ENCODE measurements around the gene HOXA5. TPM values are rescaled to one million over a fixed set of nuclear protein-coding genes. Genes with fewer than 3 reads are reported as not detected.

Gene HOXA5
- total and polyA plus RNA-seq, 2 of the 8 experiments (the other 6 are each of a cell fraction or from before 2014, with no cell fraction given), result not detected

- CTCF ChIA-PET (ENCODE audit: partially characterized antibody), result interaction anchor here (0.6 to 4.1 kb wide), 12 partner anchors 11 to 1409 kb away, joined by 3 to 14 read pairs (median 4); partner anchors contain the start of genes HOXA5 and HOXA7
- no peak overlapping the region for H2BK5ac ChIP-seq (ENCODE audit: low read depth, low read length)
- POLR2A ChIA-PET (ENCODE audit: partially characterized antibody), result interaction anchor here (1.0 to 1.2 kb wide), 2 partner anchors 11 kb away, joined by 3 read pairs; no protein-coding TSS in a partner anchor
- peaks cover 0 to 22% (median 8%) of the 10 kb centered on the region in 4 experiments; a peak in 5 of 7 replicates for H3K4me1 ChIP-seq (replicated peaks in 1 of 4; ENCODE audit: control insufficient read depth in 3 of 4, insufficient read depth in 4 of 4, low read length in 3 of 4)
- no peak overlapping the region for H2AK5ac ChIP-seq (ENCODE audit: low read depth, low read length)
- no peak overlapping the region for H3K9ac ChIP-seq (replicated peaks in 1 of 4; ENCODE audit: extremely low read depth in 1 of 4, low read depth in 3 of 4, low read length in 3 of 4)
- H2BK12ac ChIP-seq (ENCODE audit: low read depth, low read length), result no peak overlapping the region
- H3K9me3 ChIP-seq (ENCODE audit: insufficient read depth in 2 of 2, low read depth in 1 of 2, low read length in 1 of 2), result no peaks in the 10 kb centered on the region
- no peak overlapping the region for H2BK120ac ChIP-seq (replicated peaks; ENCODE audit: low read depth, low read length)
- no peak overlapping the region for H2BK15ac ChIP-seq (ENCODE audit: low read length)
- no peak overlapping the region for H4K91ac ChIP-seq (replicated peaks; ENCODE audit: insufficient read length, low read length)
- H3K23me2 ChIP-seq (ENCODE audit: low read depth, low read length), result no peaks in the 10 kb centered on the region
- no peak overlapping the region for H2AFZ ChIP-seq (ENCODE audit: low read length)
- peak overlapping the region in 1 of 4 experiments; percentile 45; a peak in 5 of 8 replicates for H3K4me3 ChIP-seq (ENCODE audit: extremely low read depth in 1 of 4, insufficient read depth in 2 of 4, low read depth in 3 of 4, low read length in 4 of 4)
- H3K56ac ChIP-seq (replicated peaks; ENCODE audit: insufficient read length, low read depth, low read length), result no peak overlapping the region
- peak overlapping the region; percentile 54 to 65 for H3K4me2 ChIP-seq (ENCODE audit: insufficient read depth in 1 of 2, low read depth in 2 of 2, low read length in 2 of 2)
- peaks cover 22 to 34% of the 10 kb centered on the region in 2 experiments for H4K20me1 ChIP-seq (replicated peaks in 1 of 2; ENCODE audit: control insufficient read depth in 1 of 2, insufficient read depth in 2 of 2, low read length in 2 of 2)
- TF ChIP-seq GABPA (IDR thresholded peaks at IDR 0.05; ENCODE audit: borderline replicate concordance, insufficient read depth, low read length) (0 out of 2 replicates have a peak, but pooled peaks have one; percentile 21), TCF12 (IDR thresholded peaks at IDR 0.05; ENCODE audit: low read depth, low read length) (0 out of 2 replicates have a peak, but pooled peaks have one; percentile 2), PHF8 (conservative IDR thresholded peaks at IDR 0.05; ENCODE audit: low read depth, low read length) (no peak), SUZ12 (IDR thresholded peaks at IDR 0.05; ENCODE audit: low read length) (peak; percentile 90), TAF1 (IDR thresholded peaks at IDR 0.05; ENCODE audit: low read depth, low read length) (no peak), SAP30 (IDR thresholded peaks at IDR 0.05; ENCODE audit: insufficient read depth, insufficient replicate concordance, low read length) (no peak), CBX8 (IDR thresholded peaks at IDR 0.05; ENCODE audit: borderline replicate concordance, low read depth, low read length) (0 out of 2 replicates have a peak, but pooled peaks have one; percentile 32), EZH2 (IDR thresholded peaks at IDR 0.05; ENCODE audit: low read depth, low read length, severe bottlenecking) (peak; percentile 98), HDAC2 (IDR thresholded peaks at IDR 0.05; ENCODE audit: borderline replicate concordance in 1 of 2, low read depth in 2 of 2, low read length in 2 of 2) (no peak)
- TF ChIP-seq, protein P1, sequence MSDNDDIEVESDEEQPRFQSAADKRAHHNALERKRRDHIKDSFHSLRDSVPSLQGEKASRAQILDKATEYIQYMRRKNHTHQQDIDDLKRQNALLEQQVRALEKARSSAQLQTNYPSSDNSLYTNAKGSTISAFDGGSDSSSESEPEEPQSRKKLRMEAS (IDR thresholded peaks at IDR 0.05), result peak; percentile 42; the same call in 1 of the 2 replicates
- peak in 1 of 2 experiments; percentile 76 for DNase-seq (ENCODE audit: low read depth in 1 of 2, low spot score in 2 of 2)
- H4K5ac ChIP-seq (ENCODE audit: insufficient read length, low read depth, low read length), result no peak overlapping the region
- H3K4ac ChIP-seq (replicated peaks; ENCODE audit: insufficient read length, low read depth, low read length), result no peak overlapping the region
- no peak overlapping the region for H4K8ac ChIP-seq (ENCODE audit: extremely low read depth, insufficient read depth, low read length)
- no peak overlapping the region for H2BK20ac ChIP-seq (ENCODE audit: low read length)
- peaks cover 95 to 100% (median 99%) of the 10 kb centered on the region in 4 experiments for H3K27me3 ChIP-seq (replicated peaks in 1 of 4; ENCODE audit: control insufficient read depth in 3 of 4, extremely low read depth in 1 of 4, insufficient read depth in 3 of 4, low read length in 3 of 4)
- no peak overlapping the region for H3K18ac ChIP-seq (ENCODE audit: extremely low read depth, low read length)
- H3K36me3 ChIP-seq (ENCODE audit: control insufficient read depth in 2 of 4, insufficient read depth in 4 of 4, low read length in 3 of 4), result peaks cover 0 to 8% (median 0%) of the 10 kb centered on the region in 4 experiments; a peak in 2 of 8 replicates
- 7% methylated on average over 30 of the region's 41 CpGs; no CpG with 5 or more reads in 1 of the 2 experiments for WGBS, 2 experiments (ENCODE audit: extremely low coverage in 1 of 2, insufficient coverage in 1 of 2, insufficient read length in 1 of 2, insufficient replicate concordance in 2 of 2, low coverage in 1 of 2, low lambda C conversion rate in 2 of 2, missing lambda C conversion rate in 1 of 2)
- H3K14ac ChIP-seq (ENCODE audit: insufficient read length), result no peak overlapping the region
- H3K79me1 ChIP-seq (ENCODE audit: low read depth, low read length), result no peaks in the 10 kb centered on the region
- H3K27ac ChIP-seq (ENCODE audit: low read depth, low read length), result no peak overlapping the region
- H3K23ac ChIP-seq (ENCODE audit: insufficient read length), result no peak overlapping the region
- FAIRE-seq, result no peak
- H3K79me2 ChIP-seq (ENCODE audit: control insufficient read depth in 1 of 2, insufficient read depth in 2 of 2, low read length in 2 of 2), result no peaks in the 10 kb centered on the region
These were observed 34.9 kb downstream of the HOXA5 start for GRCh38 chr7:27108390-27109127.
